GM18868 (cell line): Measurements from ENCODE around the gene NT5DC2.
A peak's percentile ranks its signal among the peaks of the same experiment; 100 is the strongest.

Experiments
- ATAC-seq: cut with Tn5 transposase; IDR thresholded peaks from one replicate; pipeline ENCODE4 v1.9.1; 2021; ENCODE audit warnings: mild to moderate bottlenecking, moderate library complexity; ENCODE audit not compliant: unreplicated experiment

NT5DC2 gene

GRCh38 chr3:52533623-52534280 lies at the start of gene NT5DC2:
NT5DC2 (minus strand) TSS chr3:52533857; CDS start chr3:52533737, 120 bp downstream.
- peak; percentile 42 for ATAC-seq

GRCh38 chr3:52574056-52574965 lies 40.7 kb upstream of the NT5DC2 start:
- no peak for ATAC-seq

GRCh38 chr3:52572221-52572620 lies 38.6 kb upstream of the NT5DC2 start:
- ATAC-seq: no peak

- ATAC-seq: no peak
Measured at GRCh38 chr3:52570076-52570475, 36.4 kb upstream of the NT5DC2 start.

- no peak for ATAC-seq
Measured at GRCh38 chr3:52568069-52568468, 34.4 kb upstream of the NT5DC2 start.

DNA sequence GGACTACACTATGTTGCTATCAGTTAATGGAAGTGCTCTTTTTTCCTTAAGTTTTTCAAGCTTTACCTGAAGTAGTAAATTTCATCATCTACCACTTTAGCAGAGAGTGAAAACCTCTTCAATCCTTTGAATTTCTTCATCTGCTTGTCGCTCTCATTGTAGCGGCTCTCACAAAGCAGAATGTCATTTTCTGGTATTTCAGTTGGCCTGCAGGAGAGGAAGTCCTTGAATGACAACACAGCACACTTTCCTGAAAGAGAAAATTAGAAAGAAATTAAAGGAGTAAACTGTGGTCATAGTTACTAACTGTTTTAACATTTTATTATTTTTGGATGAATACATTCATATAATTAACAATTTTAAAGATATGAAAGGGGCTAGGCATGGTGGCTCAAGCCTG lies 30.3 kb upstream of the NT5DC2 start:
- no peak for ATAC-seq

- ATAC-seq: no peak
Measured at GRCh38 chr3:52561028-52561747, 27.5 kb upstream of the NT5DC2 start.

DNA sequence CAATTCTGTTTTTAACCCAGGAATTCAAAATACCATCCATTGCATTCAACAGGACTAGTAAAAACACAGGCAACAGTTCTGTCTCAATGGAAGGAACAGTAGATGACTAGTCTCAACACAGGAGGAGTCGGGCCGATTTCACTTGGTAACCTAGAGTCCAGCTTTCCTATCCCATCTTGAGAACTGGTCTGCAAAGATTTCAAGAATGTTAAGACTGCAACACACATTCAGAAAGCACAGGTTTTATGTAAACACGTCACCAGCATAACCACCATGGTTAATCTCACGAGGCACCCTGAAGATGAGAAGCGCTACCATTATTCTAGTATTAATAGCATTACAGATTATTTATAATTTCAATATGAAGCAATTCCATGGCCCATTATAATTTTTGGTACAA lies 24.8 kb upstream of the NT5DC2 start:
- no peak for ATAC-seq

DNA sequence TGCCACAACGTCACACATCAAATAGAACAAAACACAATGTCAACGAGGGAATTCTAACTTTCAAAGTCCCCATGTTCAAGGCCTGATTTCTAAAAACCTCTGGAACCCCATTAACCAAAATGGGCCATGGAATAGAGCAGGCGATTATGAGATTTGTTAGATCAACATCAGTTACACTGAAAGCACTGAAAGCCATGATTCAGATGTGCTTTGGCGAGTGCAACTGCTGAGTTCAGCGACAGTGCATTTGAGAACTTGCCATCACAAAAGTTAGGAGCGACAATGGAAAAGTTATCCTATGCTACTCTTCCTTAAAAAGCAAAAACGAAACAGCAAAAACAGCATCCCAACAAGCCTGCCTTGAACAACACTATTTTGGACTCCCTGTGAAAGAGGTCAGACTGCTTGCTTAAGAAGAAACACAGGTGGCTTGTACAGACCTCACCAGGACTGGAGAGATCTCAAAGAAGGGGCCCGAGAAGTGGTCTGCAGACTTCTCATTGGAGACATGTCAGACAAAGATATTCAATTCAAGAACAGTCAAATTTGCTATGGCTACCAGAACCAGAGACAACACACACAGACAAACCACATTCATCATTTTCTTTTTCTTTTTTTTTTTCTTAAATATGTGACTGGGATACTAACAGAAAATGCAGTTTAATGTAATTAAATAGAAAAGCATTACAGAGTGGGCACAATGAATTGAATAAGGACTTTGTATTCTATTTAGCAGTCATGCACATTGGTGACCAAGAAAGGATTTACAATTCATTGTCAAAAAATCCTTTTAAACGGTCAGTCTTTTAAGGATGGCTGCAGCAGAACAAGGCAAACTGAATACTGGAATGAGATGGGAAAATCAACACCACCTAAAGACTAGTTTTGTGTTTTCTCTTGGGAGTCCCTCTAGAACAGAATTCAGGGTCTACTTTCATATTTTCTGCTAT lies 23.6 kb upstream of the NT5DC2 start:
- no peak for ATAC-seq

DNA sequence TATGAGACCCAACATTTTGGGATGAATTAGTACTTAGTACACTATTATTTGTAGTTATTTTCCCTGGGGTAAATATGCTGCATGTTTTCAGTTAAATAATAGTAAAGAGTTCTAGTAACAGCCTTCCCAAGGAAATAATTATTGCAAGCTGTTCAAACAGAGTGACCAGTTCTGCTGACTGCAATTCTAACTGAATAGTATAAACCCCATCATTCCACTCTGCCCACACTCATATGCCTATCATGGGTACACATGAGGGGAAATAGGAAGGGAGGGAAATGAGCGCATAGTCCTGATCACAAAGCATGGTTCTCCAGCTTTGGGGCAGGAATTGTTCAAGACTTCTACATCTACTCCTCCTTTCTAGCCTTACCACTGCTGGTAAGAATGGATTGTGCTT lies 21.4 kb upstream of the NT5DC2 start:
- ATAC-seq: no peak

DNA sequence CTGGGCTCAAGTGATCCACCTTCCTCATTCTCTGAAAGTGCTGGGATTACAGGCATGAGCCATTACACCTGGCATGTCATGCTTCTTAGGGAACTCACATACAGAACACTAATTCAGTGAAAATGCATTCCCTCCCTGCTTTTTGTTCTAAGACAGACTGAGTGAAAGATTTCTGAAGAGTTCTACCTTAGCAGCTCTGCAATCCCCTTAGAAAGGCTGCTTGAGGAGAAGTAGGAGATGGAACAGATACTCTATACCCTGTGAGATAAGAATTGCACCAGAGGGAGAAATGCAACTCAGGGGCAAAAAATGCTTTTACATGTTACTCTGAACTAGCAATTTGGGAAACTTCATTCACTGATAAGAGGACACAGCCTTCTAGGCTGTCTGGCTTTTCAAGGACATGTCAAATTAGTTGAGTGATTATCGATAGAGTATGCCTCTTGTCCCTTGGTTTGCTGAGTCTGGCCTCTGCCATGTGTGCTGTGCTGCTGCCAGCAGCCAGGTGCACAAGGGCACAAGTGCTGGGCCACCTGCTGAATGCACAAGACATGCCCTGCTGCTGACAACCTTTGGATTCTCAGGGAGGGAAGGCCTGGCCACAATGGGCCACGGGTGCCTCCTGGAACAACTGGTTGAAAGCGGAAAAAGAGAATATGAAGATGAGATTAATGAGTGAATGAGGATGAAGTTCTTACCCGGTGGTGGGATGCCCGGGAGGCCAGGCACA lies 20.5 kb upstream of the NT5DC2 start:
- no peak for ATAC-seq

DNA sequence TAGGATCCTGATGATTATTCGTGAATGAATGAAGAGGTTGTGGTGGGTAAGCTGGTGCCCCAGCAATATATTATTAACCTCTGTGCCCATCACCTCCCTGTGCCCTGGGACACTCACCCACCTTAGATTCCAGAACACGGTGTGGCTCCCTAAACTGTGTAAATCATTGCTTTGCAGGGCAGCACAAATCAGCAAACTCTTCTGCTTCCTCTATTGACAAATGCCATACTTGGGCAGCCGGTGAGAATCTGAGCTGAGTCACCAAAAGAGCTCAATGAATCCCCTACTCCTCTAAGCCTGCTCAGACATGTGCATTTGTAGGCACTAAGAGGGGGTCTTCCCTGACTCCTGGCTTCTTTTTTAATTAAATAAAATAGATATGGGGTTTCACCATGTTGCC lies 18.4 kb upstream of the NT5DC2 start:
- ATAC-seq: no peak

GRCh38 chr3:52551118-52551517 lies 17.5 kb upstream of the NT5DC2 start:
- ATAC-seq: no peak

DNA sequence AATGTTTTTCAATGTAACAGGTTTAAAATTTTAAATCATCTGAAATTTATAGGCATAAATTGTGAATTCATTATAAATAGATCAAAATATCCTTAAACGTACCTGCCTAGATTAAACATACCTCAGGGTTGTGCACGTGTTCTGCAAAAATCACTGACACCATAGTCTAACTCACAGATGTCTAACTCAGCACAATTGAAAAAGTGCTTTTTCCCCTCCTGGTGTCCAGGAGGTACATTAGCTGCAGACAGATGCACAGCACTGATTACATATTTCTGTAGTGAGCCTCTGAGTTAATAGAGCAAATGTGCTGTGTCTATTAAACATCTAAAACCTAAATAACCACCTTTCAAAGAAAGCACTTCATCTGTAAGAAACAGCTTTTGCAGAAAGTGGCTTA lies 13.5 kb upstream of the NT5DC2 start:
- no peak for ATAC-seq

DNA sequence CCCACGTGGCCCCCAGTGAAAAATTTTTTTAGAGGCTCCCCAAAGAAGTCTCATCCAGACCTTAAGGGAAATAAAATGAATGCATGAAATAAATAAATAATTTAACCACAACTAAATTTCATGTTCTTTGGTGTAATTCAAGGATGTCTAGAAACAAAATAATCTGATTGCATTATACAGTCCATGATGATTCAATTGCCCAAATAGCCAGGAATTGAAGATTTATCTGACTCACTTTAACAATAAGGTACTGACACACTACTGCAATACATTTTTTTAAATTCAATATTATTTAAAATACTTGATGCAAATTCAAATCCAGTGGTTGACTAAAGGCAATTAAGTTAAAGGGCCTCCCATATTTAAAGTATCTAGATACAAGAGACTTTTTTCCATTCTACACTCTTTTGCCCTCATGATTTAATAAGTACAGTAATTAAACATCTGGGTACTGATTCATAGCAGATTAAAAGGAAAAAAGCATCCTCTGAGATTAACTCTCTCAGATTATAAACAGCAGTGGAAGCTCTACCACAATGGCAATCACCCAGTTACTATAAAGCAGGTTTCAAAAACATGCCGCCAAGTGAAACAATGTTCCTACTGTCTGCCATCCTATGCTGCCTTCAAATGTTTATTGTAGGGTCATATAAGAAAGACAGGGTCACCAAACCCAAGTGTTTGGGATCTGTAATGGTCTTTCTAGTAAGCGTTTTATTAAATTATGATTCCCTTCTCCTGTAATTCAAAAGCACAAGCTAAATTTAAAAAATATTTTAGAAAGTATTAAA lies 12.6 kb upstream of the NT5DC2 start:
- no peak for ATAC-seq

- ATAC-seq: no peak
Measured at GRCh38 chr3:52544937-52545336, 11.3 kb upstream of the NT5DC2 start.

GRCh38 chr3:52541050-52541449 lies 7.4 kb upstream of the NT5DC2 start:
- no peak for ATAC-seq

DNA sequence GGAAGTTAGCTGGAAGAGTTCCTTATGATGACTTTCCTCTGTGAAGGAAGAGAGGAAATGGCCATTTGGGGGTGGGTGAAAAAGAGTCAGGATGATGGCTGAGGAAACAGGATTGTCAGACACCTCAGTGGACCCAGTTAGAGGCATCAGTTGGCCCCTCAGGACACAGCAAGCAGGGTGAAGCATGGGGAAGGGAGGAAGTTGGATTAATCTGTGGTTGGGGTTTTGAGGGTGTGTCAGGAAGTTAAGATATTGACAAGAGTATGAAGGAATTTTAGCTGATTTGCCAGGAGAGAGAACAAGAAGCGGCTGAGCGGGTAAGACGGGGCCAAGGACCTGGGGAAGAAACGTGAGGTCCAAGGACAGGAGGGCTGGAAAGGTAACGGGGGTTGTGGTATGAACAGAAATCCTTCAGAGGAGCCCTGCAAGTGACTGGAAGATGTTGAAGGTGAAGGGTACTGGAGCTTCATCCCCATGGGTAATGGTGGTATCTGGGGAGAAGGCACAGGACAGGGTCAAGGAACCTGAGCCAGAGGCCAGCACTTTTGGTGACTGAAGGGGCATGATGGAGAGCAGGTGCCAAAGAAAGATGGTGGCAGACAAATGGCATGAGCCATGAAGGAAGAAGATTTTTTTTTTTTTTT lies 5.5 kb upstream of the NT5DC2 start:
- no peak for ATAC-seq
